ENCODE results near the gene COA8. TPM values are rescaled to one million over a fixed set of nuclear protein-coding genes. Genes with fewer than 3 reads are reported as not detected.
A peak's percentile ranks its signal among the peaks of the same experiment; 100 is the strongest.

COA8 gene
- total and polyA plus RNA-seq, 2 of the 8 experiments (the other 6 are each of a cell fraction or from before 2014, with no cell fraction given), result 7.1 to 35.5 TPM

- TF ChIP-seq, protein P1, sequence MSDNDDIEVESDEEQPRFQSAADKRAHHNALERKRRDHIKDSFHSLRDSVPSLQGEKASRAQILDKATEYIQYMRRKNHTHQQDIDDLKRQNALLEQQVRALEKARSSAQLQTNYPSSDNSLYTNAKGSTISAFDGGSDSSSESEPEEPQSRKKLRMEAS (IDR thresholded peaks at IDR 0.05), result peak; percentile 96
- TF ChIP-seq SRF (IDR thresholded peaks at IDR 0.05; ENCODE audit: low read depth, low read length), result peak; percentile 64
- no peak for TF ChIP-seq CTBP2 (IDR thresholded peaks at IDR 0.05; ENCODE audit: borderline replicate concordance, insufficient read depth, insufficient read length, low read length)
- TF ChIP-seq CBX5 (IDR thresholded peaks at IDR 0.05; ENCODE audit: low read depth, low read length), result no peak
- TF ChIP-seq POLR2A (IDR thresholded peaks at IDR 0.05; ENCODE audit: control extremely low read depth in 1 of 2, low read depth in 2 of 2, low read length in 2 of 2), result peak in 1 of 2 experiments; percentile 59; a peak in 1 of 3 replicates
- no peak for TF ChIP-seq SP2 (IDR thresholded peaks at IDR 0.05; ENCODE audit: low read length)
- TF ChIP-seq CBX8 (IDR thresholded peaks at IDR 0.05; ENCODE audit: borderline replicate concordance, low read depth, low read length), result no peak
- TF ChIP-seq PHF8 (conservative IDR thresholded peaks at IDR 0.05; ENCODE audit: low read depth, low read length), result peak; percentile 80
- TF ChIP-seq SP1 (IDR thresholded peaks at IDR 0.05; ENCODE audit: low read depth, low read length), result no peak
Observed at GRCh38 chr14:103528587-103529382, 34.0 kb upstream of the COA8 start, which contains the start of gene TRMT61A (continued).

Measured in H1 (cell line).